ENCODE data around the gene ITPR3.

DNA sequence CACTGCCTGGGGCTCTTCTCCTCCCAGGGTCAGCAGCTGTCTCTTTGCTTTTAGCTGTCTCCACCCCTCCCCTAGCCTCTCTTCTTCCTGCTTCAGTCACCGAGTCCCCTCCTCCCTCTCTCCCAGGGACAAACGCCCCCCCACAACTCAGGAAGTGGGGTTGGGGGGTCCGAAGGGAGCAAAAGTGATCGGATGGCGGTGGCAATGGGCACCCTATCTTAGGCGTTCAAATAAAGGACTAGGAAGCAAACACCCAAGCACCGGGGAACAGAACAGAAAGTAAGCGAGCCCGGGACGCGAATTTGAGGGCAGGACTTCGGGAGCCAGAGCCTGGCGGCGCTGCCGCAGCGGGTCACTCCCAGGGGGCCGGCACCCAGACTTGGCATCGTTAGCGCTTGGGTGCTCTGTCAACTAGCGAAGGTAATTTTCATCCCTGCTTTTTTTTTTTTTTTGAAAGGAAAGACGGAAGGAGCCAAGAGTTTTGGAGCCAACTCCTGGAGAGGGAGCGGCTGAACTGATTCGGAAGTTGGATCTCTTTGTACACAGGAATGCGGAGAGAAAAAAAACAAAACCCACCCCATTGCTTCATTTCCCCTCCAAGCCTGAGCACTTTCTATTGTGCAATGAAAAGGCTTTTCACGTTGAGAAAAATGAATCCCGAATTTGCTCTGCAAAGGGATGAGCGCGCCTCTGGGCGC, 815 bp upstream of the ITPR3 start:
- TF ChIP-seq, protein P1, sequence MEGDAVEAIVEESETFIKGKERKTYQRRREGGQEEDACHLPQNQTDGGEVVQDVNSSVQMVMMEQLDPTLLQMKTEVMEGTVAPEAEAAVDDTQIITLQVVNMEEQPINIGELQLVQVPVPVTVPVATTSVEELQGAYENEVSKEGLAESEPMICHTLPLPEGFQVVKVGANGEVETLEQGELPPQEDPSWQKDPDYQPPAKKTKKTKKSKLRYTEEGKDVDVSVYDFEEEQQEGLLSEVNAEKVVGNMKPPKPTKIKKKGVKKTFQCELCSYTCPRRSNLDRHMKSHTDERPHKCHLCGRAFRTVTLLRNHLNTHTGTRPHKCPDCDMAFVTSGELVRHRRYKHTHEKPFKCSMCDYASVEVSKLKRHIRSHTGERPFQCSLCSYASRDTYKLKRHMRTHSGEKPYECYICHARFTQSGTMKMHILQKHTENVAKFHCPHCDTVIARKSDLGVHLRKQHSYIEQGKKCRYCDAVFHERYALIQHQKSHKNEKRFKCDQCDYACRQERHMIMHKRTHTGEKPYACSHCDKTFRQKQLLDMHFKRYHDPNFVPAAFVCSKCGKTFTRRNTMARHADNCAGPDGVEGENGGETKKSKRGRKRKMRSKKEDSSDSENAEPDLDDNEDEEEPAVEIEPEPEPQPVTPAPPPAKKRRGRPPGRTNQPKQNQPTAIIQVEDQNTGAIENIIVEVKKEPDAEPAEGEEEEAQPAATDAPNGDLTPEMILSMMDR (conservative IDR thresholded peaks at IDR 0.05; ENCODE audit: low read length) = no peak; the same call in 1 of the 2 replicates
- TF ChIP-seq EZH2phosphoT487 (IDR thresholded peaks at IDR 0.05; ENCODE audit: borderline replicate concordance) = no peak
